Keratinocyte (primary cell): ENCODE results near the gene SCO1. TPM values are rescaled to one million over a fixed set of nuclear protein-coding genes. Genes with fewer than 3 reads are reported as not detected.

ENCODE experiments used
- DNase-seq: peaks from one replicate; pipeline ENCODE4 v3.0.0-alpha.2; 2011; ENCODE audit warnings: low read depth, missing footprints, low spot score
- FAIRE-seq: peaks from 2 replicates; lab custom pipeline; 2011; peaks lifted over from hg19 to GRCh38; lab: Jason Lieb, UNC
- H2AFZ ChIP-seq: 2 replicates; pipeline ENCODE4 v1.6.0; 2012; ENCODE audit warnings: low read length, control low read depth, inconsistent platforms; ENCODE audit not compliant: control insufficient read depth
- H3K27ac ChIP-seq: 2 replicates; pipeline ENCODE4 v1.5.1; 2011; ENCODE audit warnings: low read length; ENCODE audit not compliant: control insufficient read depth, insufficient read depth
- H3K27me3 ChIP-seq: 3 replicates; pipeline ENCODE4 v1.6.0; 2011; ENCODE audit warnings: low read length; ENCODE audit not compliant: control insufficient read depth, insufficient read depth; ENCODE audit errors: extremely low read depth
- H3K36me3 ChIP-seq, 2 experiments: 2 replicates in 1 of 2; 3 replicates in 1 of 2; pipeline ENCODE4 v1.5.1; 2011; ENCODE audit warnings: low read length in 2 of 2, mild to moderate bottlenecking in 1 of 2; ENCODE audit not compliant: control insufficient read depth in 2 of 2, insufficient read depth in 2 of 2; ENCODE audit errors: extremely low read depth in 1 of 2
- H3K4me1 ChIP-seq: 3 replicates; pipeline ENCODE4 v1.5.1; 2011; ENCODE audit warnings: low read length; ENCODE audit not compliant: control insufficient read depth, insufficient read depth; ENCODE audit errors: extremely low read depth
- H3K4me2 ChIP-seq: 3 replicates; pipeline ENCODE4 v1.6.0; 2011; ENCODE audit warnings: low read depth, low read length; ENCODE audit not compliant: control insufficient read depth, insufficient read depth; ENCODE audit errors: extremely low read depth
- H3K4me3 ChIP-seq, 3 experiments: fragments of 200-600 bp in 1 of 3; sonication (generic) in 1 of 3; 2 replicates in 2 of 3; 3 replicates in 1 of 3; pipeline ENCODE4 v1.5.1; 2011 to 2016; ENCODE audit warnings: low read length in 3 of 3, mild to moderate bottlenecking in 3 of 3, control low read depth in 2 of 3, inconsistent platforms in 1 of 3, low read depth in 1 of 3, mixed read lengths in 1 of 3, mixed run types in 1 of 3, moderate library complexity in 1 of 3; ENCODE audit not compliant: control insufficient read depth in 2 of 3, insufficient read depth in 2 of 3; ENCODE audit errors: extremely low read depth in 1 of 3
- H3K79me2 ChIP-seq: 2 replicates; pipeline ENCODE4 v1.6.0; 2012; ENCODE audit warnings: low read length; ENCODE audit not compliant: control insufficient read depth, insufficient read depth
- H3K9ac ChIP-seq: 3 replicates; pipeline ENCODE4 v1.6.0; 2011; ENCODE audit warnings: low read length; ENCODE audit not compliant: control insufficient read depth, insufficient read depth; ENCODE audit errors: extremely low read depth
- H3K9me1 ChIP-seq: 3 replicates; pipeline ENCODE4 v1.6.0; 2011; ENCODE audit warnings: low read length; ENCODE audit not compliant: control insufficient read depth, insufficient read depth; ENCODE audit errors: extremely low read depth
- H3K9me3 ChIP-seq: 2 replicates; pipeline ENCODE4 v1.5.1; 2012; ENCODE audit warnings: low read depth, low read length; ENCODE audit not compliant: control insufficient read depth
- H4K20me1 ChIP-seq: 3 replicates; pipeline ENCODE4 v1.6.0; 2011; ENCODE audit warnings: low read length; ENCODE audit not compliant: control insufficient read depth, insufficient read depth; ENCODE audit errors: extremely low read depth
- EZH2 ChIP-seq: IDR thresholded peaks from one replicate; pipeline ENCODE4 v1.6.1; 2012; ENCODE audit warnings: inconsistent platforms, mild to moderate bottlenecking, low read length, moderate library complexity
- dilution Hi-C: fragments of 300-500 bp; cut with MboI; formaldehyde crosslinking; loops from one replicate; pipeline ENCODE4 v1.7.0; 2020; ENCODE audit warnings: low sequenced_read_pairs; ENCODE audit not compliant: extremely low pct_ligation_motif_present
- polyA plus RNA-seq, 5 experiments: library from polyadenylated mRNA; depleted of rRNA in 3 of 5; stranded (reverse) in 3 of 5; stranded (forward) in 1 of 5; unstranded in 1 of 5; fragments of >200 nt; gene quantifications; 1 replicate in 1 of 5; 2 replicates in 3 of 5; 3 replicates in 1 of 5; pipeline versions ENCODE4 v1.2.1 to v1.2.3, GENCODE V29; 2011 to 2012; ENCODE audit warnings: missing spikeins in 2 of 5, low read depth in 1 of 5, low replicate concordance in 1 of 5
- TF ChIP-seq, protein P1 (sequence below), 3 experiments: IDR thresholded peaks in 1 of 3; conservative IDR thresholded peaks in 1 of 3; optimal IDR thresholded peaks in 1 of 3; 2 replicates in 2 of 3; 3 replicates in 1 of 3; pipeline versions ENCODE3 to v1.5.1; 2011; ENCODE audit warnings: low read length in 3 of 3, mild to moderate bottlenecking in 3 of 3, moderate library complexity in 2 of 3, control low read depth in 1 of 3, inconsistent platforms in 1 of 3; ENCODE audit not compliant: insufficient read depth in 2 of 3; ENCODE audit errors: extremely low read depth in 1 of 3

Gene SCO1
- polyA plus RNA-seq, 1 donor (not counting 4 experiments of a cell fraction or from before 2014, with no cell fraction given): 28.3 TPM

DNA sequence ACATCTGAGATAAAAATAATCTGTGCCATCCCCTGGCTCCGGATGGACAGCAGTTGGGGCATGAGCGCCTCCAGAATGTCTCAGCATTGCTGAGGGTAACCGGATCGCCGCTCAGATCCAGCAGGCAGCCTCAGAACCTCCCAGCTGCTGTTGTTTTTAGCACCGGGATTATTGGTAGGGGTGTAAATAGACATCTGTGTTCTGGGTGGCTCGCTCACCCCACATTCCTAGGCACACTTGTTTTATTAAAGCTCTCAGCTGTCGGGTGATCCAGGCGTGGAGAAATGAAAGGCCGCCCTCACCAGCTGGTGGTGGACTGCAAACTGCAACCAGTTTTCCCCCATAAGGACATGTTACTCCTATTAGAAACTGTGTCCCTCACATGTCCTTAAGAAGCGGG lies 72.4 kb downstream of the SCO1 start:
- no peak overlapping the region for H3K4me3 ChIP-seq
- no peaks in the 10 kb centered on the region for H3K27me3 ChIP-seq
- H3K36me3 ChIP-seq: no peaks in the 10 kb centered on the region
- no peaks in the 10 kb centered on the region for H4K20me1 ChIP-seq
- H3K9ac ChIP-seq: no peak overlapping the region
- H3K9me1 ChIP-seq: no peaks in the 10 kb centered on the region
- peaks cover 43% of the 10 kb centered on the region for H3K4me1 ChIP-seq
- dilution Hi-C loops: loop anchor here (25.0 kb wide), 1 partner anchor 338 kb away; no protein-coding TSS in a partner anchor
- no peak for FAIRE-seq
- H3K4me2 ChIP-seq: peak overlapping the region; percentile 49
- no peak for DNase-seq
- no peak overlapping the region for H3K27ac ChIP-seq
- no peaks in the 10 kb centered on the region for H3K9me3 ChIP-seq
- no peaks in the 10 kb centered on the region for H3K79me2 ChIP-seq
- no peak for TF ChIP-seq EZH2
- TF ChIP-seq, protein P1, sequence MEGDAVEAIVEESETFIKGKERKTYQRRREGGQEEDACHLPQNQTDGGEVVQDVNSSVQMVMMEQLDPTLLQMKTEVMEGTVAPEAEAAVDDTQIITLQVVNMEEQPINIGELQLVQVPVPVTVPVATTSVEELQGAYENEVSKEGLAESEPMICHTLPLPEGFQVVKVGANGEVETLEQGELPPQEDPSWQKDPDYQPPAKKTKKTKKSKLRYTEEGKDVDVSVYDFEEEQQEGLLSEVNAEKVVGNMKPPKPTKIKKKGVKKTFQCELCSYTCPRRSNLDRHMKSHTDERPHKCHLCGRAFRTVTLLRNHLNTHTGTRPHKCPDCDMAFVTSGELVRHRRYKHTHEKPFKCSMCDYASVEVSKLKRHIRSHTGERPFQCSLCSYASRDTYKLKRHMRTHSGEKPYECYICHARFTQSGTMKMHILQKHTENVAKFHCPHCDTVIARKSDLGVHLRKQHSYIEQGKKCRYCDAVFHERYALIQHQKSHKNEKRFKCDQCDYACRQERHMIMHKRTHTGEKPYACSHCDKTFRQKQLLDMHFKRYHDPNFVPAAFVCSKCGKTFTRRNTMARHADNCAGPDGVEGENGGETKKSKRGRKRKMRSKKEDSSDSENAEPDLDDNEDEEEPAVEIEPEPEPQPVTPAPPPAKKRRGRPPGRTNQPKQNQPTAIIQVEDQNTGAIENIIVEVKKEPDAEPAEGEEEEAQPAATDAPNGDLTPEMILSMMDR (optimal IDR thresholded peaks at IDR 0.05 in 1 of 3, IDR thresholded peaks at IDR 0.05 in 1 of 3, conservative IDR thresholded peaks at IDR 0.05 in 1 of 3; ENCODE audit: extremely low read depth in 1 of 3, insufficient read depth in 2 of 3, low read length in 3 of 3): no peak
- no peak overlapping the region for H2AFZ ChIP-seq

DNA sequence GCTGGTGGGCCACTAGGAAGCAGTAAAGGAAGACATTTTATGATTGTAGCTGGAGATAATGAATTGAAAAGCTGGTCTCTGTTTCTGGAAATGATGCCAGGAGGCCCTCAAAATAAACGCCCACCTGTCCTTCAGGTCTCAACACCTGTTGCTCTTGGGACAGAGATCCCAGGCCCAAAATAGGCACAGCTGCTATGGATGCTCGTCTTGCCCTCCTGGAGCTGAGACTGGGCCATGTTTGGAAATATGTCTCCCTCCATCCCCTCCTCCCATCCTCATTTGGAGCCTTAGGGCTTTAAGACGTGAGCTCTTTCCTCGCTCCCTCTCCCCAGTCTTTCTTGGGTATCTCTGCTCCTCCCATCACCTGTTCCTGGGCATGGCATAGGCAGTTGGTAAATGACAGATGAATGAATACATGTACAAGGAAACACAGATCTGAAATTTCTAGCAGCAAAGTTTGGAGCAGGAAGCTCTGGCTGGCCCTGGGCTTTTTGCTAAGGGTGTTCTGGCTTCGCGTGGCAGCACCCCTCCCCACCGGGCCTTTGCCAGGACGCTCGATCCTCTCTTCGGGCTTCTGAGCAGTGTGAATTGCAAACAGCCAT lies 73.5 kb downstream of the SCO1 start:
- no peaks in the 10 kb centered on the region for H3K27me3 ChIP-seq
- no peaks in the 10 kb centered on the region for H3K79me2 ChIP-seq
- peak overlapping the region; percentile 87 for H3K27ac ChIP-seq
- H3K9me3 ChIP-seq: no peaks in the 10 kb centered on the region
- peak overlapping the region; percentile 49 for H3K4me2 ChIP-seq
- H3K36me3 ChIP-seq: no peaks in the 10 kb centered on the region
- H3K4me3 ChIP-seq: peak overlapping the region; percentile 30 to 54 (median 31)
- peak overlapping the region; percentile 65 for H3K9ac ChIP-seq
- FAIRE-seq (no peak), DNase-seq (no peak)
- H2AFZ ChIP-seq: no peak overlapping the region
- dilution Hi-C loops: loop anchor here (25.0 kb wide), 1 partner anchor 337 kb away; no protein-coding TSS in a partner anchor
- H3K4me1 ChIP-seq: peaks cover 43% of the 10 kb centered on the region
- H4K20me1 ChIP-seq: no peaks in the 10 kb centered on the region
- TF ChIP-seq EZH2: no peak
- TF ChIP-seq, protein P1 (optimal IDR thresholded peaks at IDR 0.05 in 1 of 3, IDR thresholded peaks at IDR 0.05 in 1 of 3, conservative IDR thresholded peaks at IDR 0.05 in 1 of 3; ENCODE audit: extremely low read depth in 1 of 3, insufficient read depth in 2 of 3, low read length in 3 of 3): no peak
- H3K9me1 ChIP-seq: no peaks in the 10 kb centered on the region
